GM06990 (cell line): ENCODE results near the gene GRIA1.
A peak's percentile ranks its signal among the peaks of the same experiment; 100 is the strongest.

Experiments used
- DNase-seq: peaks from one replicate; pipeline ENCODE4 v3.0.0-alpha.2; 2011; ENCODE audit not compliant: insufficient read length; ENCODE audit errors: extremely low read depth
- H3K27me3 ChIP-seq: replicated peaks from 2 replicates; pipeline ENCODE4 v1.6.0; 2011; ENCODE audit warnings: low read length; ENCODE audit not compliant: control insufficient read depth, insufficient read depth
- H3K36me3 ChIP-seq: 2 replicates; pipeline ENCODE4 v1.5.1; 2011; ENCODE audit warnings: low read length; ENCODE audit not compliant: control insufficient read depth, insufficient read depth
- H3K4me3 ChIP-seq: replicated peaks from 2 replicates; pipeline ENCODE4 v1.5.1; 2011; ENCODE audit warnings: low read depth, mild to moderate bottlenecking, control low read depth, low read length
- CTCF ChIP-seq: IDR thresholded peaks from 2 replicates; pipeline ENCODE4 v1.5.1; 2011; ENCODE audit warnings: low read length, control low read depth, mild to moderate bottlenecking, inconsistent platforms; ENCODE audit not compliant: insufficient read depth, poor library complexity, severe bottlenecking

GRIA1 gene

DNA sequence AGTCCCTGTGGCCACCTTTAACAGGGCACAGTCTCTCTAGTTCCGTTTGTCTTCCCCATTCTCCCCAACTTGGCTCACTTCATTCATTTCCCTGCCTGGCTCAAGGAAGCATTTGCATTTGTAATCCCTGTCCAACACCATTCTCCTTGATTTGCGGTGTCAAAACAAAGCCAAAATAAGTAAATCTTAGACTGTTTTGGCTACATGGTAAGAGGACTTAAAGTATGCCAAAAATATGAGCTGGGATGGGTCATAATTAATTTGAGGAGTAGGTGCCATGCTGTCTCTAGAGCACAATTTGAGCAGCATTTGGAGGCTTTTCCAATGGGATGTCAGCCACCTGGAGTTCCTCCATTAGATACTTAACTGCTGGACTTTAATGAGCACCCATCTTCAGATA is 3.7 kb upstream of the GRIA1 start:
- TF ChIP-seq CTCF, result no peak
- DNase-seq, result no peak
- Histone ChIP-seq H3K4me3 (no peak overlapping the region), H3K36me3 (no peaks in the 10 kb centered on the region), H3K27me3 (no peaks in the 10 kb centered on the region; the same call in 1 of the 2 replicates)

- TF ChIP-seq CTCF, result no peak
- DNase-seq, result no peak
- H3K4me3 ChIP-seq, result no peak overlapping the region
- H3K36me3 ChIP-seq, result no peaks in the 10 kb centered on the region
- no peaks in the 10 kb centered on the region; the same call in 1 of the 2 replicates for H3K27me3 ChIP-seq
Observed at GRCh38 chr5:153489611-153490010, 859 bp upstream of the GRIA1 start.

DNA sequence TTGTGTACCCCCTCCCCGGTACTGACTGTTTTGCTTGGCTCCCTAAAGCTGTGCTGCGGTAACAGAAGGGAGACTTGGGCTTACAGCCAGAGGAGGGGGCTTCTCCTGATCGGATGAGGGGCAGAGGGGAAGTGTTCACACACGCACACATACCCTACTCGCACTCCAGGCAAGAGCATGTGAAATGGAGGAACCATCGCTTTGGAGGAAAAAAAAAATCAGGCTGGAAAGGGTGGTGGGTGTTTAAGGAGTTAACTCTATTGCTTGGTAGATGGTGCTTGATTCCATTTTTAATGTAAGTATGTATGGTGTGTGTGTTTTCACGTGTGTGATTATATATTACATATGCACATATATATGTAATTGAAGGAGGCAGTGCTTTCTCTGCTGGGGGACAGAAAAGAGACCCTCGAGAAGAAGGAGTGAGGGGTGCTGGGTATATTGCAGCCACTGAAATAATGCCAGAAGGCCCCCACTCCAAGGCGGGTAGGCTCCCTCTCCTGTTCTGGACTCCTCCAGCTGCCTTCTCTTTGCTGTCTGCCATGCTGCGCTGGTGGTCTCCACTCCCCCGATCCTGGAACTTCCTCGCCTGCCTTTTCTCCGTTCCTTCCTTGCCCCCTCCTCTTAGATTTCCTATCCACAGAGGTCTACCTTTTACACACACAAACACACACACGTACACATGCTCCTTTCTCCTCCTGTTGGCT is 721 bp downstream of the GRIA1 start:
- DNase-seq, result no peak

DNA sequence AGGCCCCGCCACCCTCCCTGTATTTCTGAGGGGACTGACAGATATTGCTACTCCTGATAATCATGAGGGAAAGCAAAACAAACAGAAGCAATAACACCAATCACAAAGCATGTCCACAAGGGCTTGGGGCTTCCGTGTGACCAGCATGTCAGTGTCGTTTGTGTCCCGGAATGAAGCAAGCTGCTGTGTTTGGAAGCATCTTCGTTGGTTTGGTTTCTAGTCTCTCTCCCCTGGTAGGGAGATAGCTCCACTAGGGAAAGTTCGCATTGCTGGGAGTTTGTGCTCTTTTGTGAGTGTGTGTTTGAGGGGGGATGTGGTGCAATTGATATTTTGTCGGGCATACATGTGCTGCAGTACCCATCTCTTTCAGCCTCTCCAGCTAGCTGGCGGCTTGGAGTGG is 1.4 kb downstream of the GRIA1 start:
- TF ChIP-seq CTCF, result no peak
- H3K27me3 ChIP-seq, result no peaks in the 10 kb centered on the region; the same call in 1 of the 2 replicates
- DNase-seq, result no peak
- no peaks in the 10 kb centered on the region for H3K36me3 ChIP-seq
- H3K4me3 ChIP-seq, result no peak overlapping the region

More for the DNA sequence above, 721 bp downstream of the GRIA1 start:
- TF ChIP-seq CTCF, result no peak
- no peaks in the 10 kb centered on the region; the same call in 1 of the 2 replicates for H3K27me3 ChIP-seq
- no peak overlapping the region for H3K4me3 ChIP-seq
- no peaks in the 10 kb centered on the region for H3K36me3 ChIP-seq

- TF ChIP-seq CTCF, result peak; percentile 68
- Histone ChIP-seq H3K36me3 (no peaks in the 10 kb centered on the region), H3K27me3 (no peaks in the 10 kb centered on the region), H3K4me3 (no peak overlapping the region)
- DNase-seq, result no peak
Observed at GRCh38 chr5:153496835-153497234, 6.4 kb downstream of the GRIA1 start.
